Measurements from ENCODE around the gene PRR33. TPM values are rescaled to one million over a fixed set of nuclear protein-coding genes. Genes with fewer than 3 reads are reported as not detected.

Gene PRR33
- total RNA-seq, 4 donors from 2014 or later, result not detected

GRCh38 chr11:1896923-1897322, 5.2 kb upstream of the PRR33 start:
- Histone ChIP-seq H3K36me3 (no peaks in the 10 kb centered on the region), H3K4me1 (no peaks in the 10 kb centered on the region), H3K27me3 (no peaks in the 10 kb centered on the region), H3K4me3 (no peak overlapping the region), H3K27ac (replicated peaks in 1 of 4) (no peak overlapping the region), H3K9me3 (no peaks in the 10 kb centered on the region)
- intact Hi-C loops (cut with DNase I), result no loop called here
- WGBS, result 71% methylated on average over 12 of the region's 12 CpGs
- DNase-seq (ENCODE audit: extremely low spot score), result no peak
- TF ChIP-seq CTCF (IDR thresholded peaks at IDR 0.05), result no peak
- no peak for TF ChIP-seq POLR2AphosphoS5 (IDR thresholded peaks at IDR 0.05)

DNA sequence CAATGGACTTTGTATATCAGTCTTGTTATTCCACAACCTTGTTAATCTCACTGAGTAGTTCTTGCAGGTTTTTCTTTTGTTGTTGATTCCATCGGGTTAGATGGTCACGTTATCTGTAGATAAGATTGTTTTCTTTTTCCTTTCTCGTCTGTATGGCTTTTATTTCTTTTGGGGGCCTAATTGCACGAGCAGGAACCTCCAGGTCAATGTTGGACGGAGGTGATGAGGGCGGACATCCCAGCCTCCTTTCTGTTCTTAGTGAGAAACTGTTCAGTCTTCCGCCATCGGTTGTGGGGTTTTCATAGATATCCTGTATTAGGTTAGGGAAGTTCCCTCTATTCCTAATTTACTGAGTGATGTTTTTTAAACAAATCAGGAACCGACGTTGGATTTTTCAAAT, 4.8 kb upstream of the PRR33 start:
- H3K27ac ChIP-seq (replicated peaks in 1 of 4), result no peak overlapping the region
- H3K36me3 ChIP-seq, result no peaks in the 10 kb centered on the region
- no peak overlapping the region for H3K4me3 ChIP-seq
- H3K9me3 ChIP-seq, result no peaks in the 10 kb centered on the region
- H3K27me3 ChIP-seq, result no peaks in the 10 kb centered on the region
- intact Hi-C loops (cut with DNase I), result no loop called here
- 66% methylated on average over 10 of the region's 10 CpGs for WGBS
- TF ChIP-seq POLR2AphosphoS5 (IDR thresholded peaks at IDR 0.05) (no peak), EP300 (IDR thresholded peaks at IDR 0.05) (no peak), POLR2A (IDR thresholded peaks at IDR 0.05; ENCODE audit: low read depth) (no peak), CTCF (IDR thresholded peaks at IDR 0.05) (no peak)
- no peaks in the 10 kb centered on the region for H3K4me1 ChIP-seq
- no peak for DNase-seq (ENCODE audit: extremely low spot score)

DNA sequence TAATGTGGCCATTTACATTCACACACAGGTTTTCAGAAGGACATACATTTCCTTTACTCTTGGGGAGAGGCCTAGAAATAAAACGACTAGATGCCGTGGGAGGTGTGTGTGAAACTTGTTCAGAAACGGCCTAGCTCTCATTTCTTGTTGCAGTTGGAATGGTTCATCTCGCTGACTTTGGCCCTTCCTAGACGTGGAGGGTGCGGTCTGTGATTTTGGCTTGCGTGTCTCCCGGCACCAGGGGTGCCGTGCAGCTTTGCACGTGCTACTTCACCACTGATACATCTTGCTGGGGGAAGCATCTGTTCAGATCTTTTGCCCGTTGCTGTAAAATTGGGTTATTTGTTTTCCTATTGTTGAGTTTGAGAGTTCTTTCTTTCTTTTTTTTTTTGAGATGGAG, 3.1 kb upstream of the PRR33 start:
- no peak for DNase-seq (ENCODE audit: extremely low spot score)
- H3K27me3 ChIP-seq, result peaks cover 0 to 10% (median 0%) of the 10 kb centered on the region in 4 donors
- H3K4me3 ChIP-seq, result no peak overlapping the region
- no peaks in the 10 kb centered on the region for H3K9me3 ChIP-seq
- peaks cover 0 to 4% (median 2%) of the 10 kb centered on the region in 4 donors for H3K4me1 ChIP-seq
- no peaks in the 10 kb centered on the region for H3K36me3 ChIP-seq
- intact Hi-C loops (cut with DNase I), result loop anchor here (1.0 kb wide), 1 partner anchor 45 kb away; no protein-coding TSS in a partner anchor
- WGBS, result 90% methylated on average over 11 of the region's 11 CpGs
- H3K27ac ChIP-seq (replicated peaks in 1 of 4), result no peak overlapping the region
- no peak for TF ChIP-seq EP300 (IDR thresholded peaks at IDR 0.05)
- no peak for TF ChIP-seq CTCF (IDR thresholded peaks at IDR 0.05)
- TF ChIP-seq POLR2A (IDR thresholded peaks at IDR 0.05; ENCODE audit: low read depth), result no peak
- TF ChIP-seq POLR2AphosphoS5 (IDR thresholded peaks at IDR 0.05), result no peak

GRCh38 chr11:1893581-1894359, 2.1 kb upstream of the PRR33 start:
- Histone ChIP-seq H3K36me3 (peaks cover 0 to 2% (median 0%) of the 10 kb centered on the region in 4 donors), H3K9me3 (no peaks in the 10 kb centered on the region), H3K4me1 (peaks cover 0 to 4% (median 2%) of the 10 kb centered on the region in 4 donors), H3K4me3 (no peak overlapping the region), H3K27ac (replicated peaks in 1 of 4) (no peak overlapping the region), H3K27me3 (peaks cover 0 to 10% (median 0%) of the 10 kb centered on the region in 4 donors)
- no peak for DNase-seq (ENCODE audit: extremely low spot score)
- WGBS, result 82% methylated on average over 5 of the region's 5 CpGs
- TF ChIP-seq POLR2AphosphoS5 (IDR thresholded peaks at IDR 0.05) (no peak), POLR2A (IDR thresholded peaks at IDR 0.05; ENCODE audit: low read depth) (no peak), EP300 (IDR thresholded peaks at IDR 0.05) (no peak), CTCF (IDR thresholded peaks at IDR 0.05) (no peak)
- intact Hi-C loops (cut with DNase I), result loop anchor here (1.0 kb wide), 2 partner anchors 23 to 46 kb away; no protein-coding TSS in a partner anchor

Measured in esophagus muscularis mucosa (tissue), 4 donors.